SU-DHL-6 (cell line): ENCODE measurements around the gene ATAD2B.

Experiments used
- H2AFZ ChIP-seq: fragments of 200-600 bp; sonication (generic); 2 replicates; pipeline ENCODE4 v1.6.1; 2014; ENCODE audit warnings: low read depth, mild to moderate bottlenecking, moderate library complexity, mixed read lengths, antibody characterized with exemption, low read length; ENCODE audit not compliant: severe bottlenecking
- H3F3A ChIP-seq: fragments of 200-600 bp; shearing (Covaris generic); 2 replicates; pipeline ENCODE4 v1.6.0; 2016; ENCODE audit warnings: antibody characterized with exemption, mild to moderate bottlenecking; ENCODE audit not compliant: insufficient read depth
- H3K27ac ChIP-seq: fragments of 200-600 bp; sonication (generic); 2 replicates; pipeline ENCODE4 v1.5.1; 2016; ENCODE audit warnings: low read depth, mild to moderate bottlenecking, low read length, moderate library complexity, mixed read lengths
- H3K27me3 ChIP-seq: fragments of 200-600 bp; sonication (generic), shearing (Covaris generic); 2 replicates; pipeline ENCODE4 v1.6.0; 2014; ENCODE audit warnings: mild to moderate bottlenecking, low read length
- H3K36me3 ChIP-seq: fragments of 200-600 bp; sonication (generic); 2 replicates; pipeline ENCODE4 v1.6.1; 2014; ENCODE audit warnings: mild to moderate bottlenecking, low read length, mixed read lengths
- H3K4me2 ChIP-seq: fragments of 300-600, 200-600 bp; shearing (Covaris generic), sonication (generic); 2 replicates; pipeline ENCODE4 v1.6.0; 2014; ENCODE audit warnings: low read length, low read depth, mild to moderate bottlenecking; ENCODE audit not compliant: poor library complexity, severe bottlenecking
- H3K4me3 ChIP-seq: fragments of 200-600 bp; sonication (generic); 2 replicates; pipeline ENCODE4 v1.5.1; 2014; ENCODE audit warnings: antibody characterized with exemption, low read length, mild to moderate bottlenecking, mixed read lengths; ENCODE audit not compliant: insufficient read depth, poor library complexity, severe bottlenecking
- H3K79me2 ChIP-seq: fragments of 200-600 bp; sonication (generic); 2 replicates; pipeline ENCODE4 v1.6.1; 2014; ENCODE audit warnings: mild to moderate bottlenecking, low read length, moderate library complexity; ENCODE audit not compliant: insufficient read depth
- H3K9ac ChIP-seq: fragments of 200-600 bp; sonication (generic); 2 replicates; pipeline ENCODE4 v1.7.0; 2014; ENCODE audit warnings: mild to moderate bottlenecking, low read length
- H3K9me2 ChIP-seq: fragments of 200-600 bp; sonication (generic); replicated peaks from 2 replicates; pipeline ENCODE4 v1.6.1; 2014; ENCODE audit warnings: low read length; ENCODE audit not compliant: insufficient read depth
- H3K9me3 ChIP-seq: fragments of 200-600 bp; sonication (generic); 2 replicates; pipeline ENCODE4 v1.6.1; 2014; ENCODE audit warnings: low read length, mixed read lengths; ENCODE audit not compliant: insufficient read depth
- H4K20me1 ChIP-seq: fragments of 200-600 bp; sonication (generic); 2 replicates; pipeline ENCODE4 v1.6.1; 2014; ENCODE audit warnings: low read depth, mild to moderate bottlenecking, antibody characterized with exemption, low read length, moderate library complexity, mixed read lengths
- EZH2phosphoT487 ChIP-seq: fragments of 200-600 bp; sonication (generic), shearing (Covaris generic); conservative IDR thresholded peaks from 2 replicates; pipeline ENCODE4 v1.6.1; 2018; ENCODE audit warnings: mild to moderate bottlenecking, antibody characterized with exemption, low read length, moderate library complexity, mixed read lengths
- TF ChIP-seq, protein P1 (sequence below): fragments of 200-600 bp; sonication (generic); IDR thresholded peaks from one replicate; pipeline ENCODE4 v1.5.1; 2017; ENCODE audit warnings: antibody characterized with exemption, mild to moderate bottlenecking, low read length, moderate library complexity; ENCODE audit not compliant: insufficient read depth, poor library complexity, severe bottlenecking

ATAD2B gene

DNA sequence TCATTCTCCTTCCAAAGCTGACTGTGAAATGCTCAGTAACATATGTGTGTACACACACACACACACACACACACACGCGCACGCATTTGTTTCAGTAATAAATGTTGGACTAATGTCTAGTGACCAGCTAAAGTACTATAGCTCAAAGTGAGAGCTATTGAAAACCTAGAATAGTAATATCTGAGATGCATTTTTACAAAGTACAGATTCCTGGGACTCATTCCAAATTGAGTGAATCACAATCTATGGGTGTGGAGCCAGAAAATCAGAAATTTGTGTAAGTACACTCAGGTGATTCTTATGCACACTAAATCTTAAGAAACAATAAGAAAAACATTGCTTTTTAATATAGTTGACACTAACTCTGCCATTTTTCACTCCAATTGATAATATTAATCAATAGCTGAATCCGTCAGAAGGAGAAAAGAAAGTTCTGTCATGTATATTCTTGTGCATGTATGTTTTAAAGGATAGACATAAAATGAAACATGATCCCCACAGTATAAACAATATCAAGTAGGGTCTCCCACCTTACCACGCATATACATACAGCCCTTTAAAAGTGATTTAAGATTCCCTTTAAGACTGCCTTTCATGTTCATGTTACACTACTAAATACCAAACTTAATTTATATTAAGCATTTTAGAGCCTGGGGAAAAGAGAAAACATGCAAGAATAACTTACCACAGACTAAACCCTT lies 123.5 kb downstream of the ATAD2B start:
- Histone ChIP-seq H2AFZ (no peak overlapping the region), H3K36me3 (no peaks in the 10 kb centered on the region), H3K9me3 (no peaks in the 10 kb centered on the region), H3K27me3 (no peaks in the 10 kb centered on the region), H3K79me2 (no peaks in the 10 kb centered on the region), H3F3A (no peaks in the 10 kb centered on the region; the same call in 1 of the 2 replicates), H3K9me2 (no peaks in the 10 kb centered on the region), H3K9ac (no peak overlapping the region), H3K4me2 (no peak overlapping the region), H3K27ac (no peak overlapping the region), H3K4me3 (no peak overlapping the region), H4K20me1 (no peaks in the 10 kb centered on the region)
- TF ChIP-seq EZH2phosphoT487, result no peak
- TF ChIP-seq, protein P1, sequence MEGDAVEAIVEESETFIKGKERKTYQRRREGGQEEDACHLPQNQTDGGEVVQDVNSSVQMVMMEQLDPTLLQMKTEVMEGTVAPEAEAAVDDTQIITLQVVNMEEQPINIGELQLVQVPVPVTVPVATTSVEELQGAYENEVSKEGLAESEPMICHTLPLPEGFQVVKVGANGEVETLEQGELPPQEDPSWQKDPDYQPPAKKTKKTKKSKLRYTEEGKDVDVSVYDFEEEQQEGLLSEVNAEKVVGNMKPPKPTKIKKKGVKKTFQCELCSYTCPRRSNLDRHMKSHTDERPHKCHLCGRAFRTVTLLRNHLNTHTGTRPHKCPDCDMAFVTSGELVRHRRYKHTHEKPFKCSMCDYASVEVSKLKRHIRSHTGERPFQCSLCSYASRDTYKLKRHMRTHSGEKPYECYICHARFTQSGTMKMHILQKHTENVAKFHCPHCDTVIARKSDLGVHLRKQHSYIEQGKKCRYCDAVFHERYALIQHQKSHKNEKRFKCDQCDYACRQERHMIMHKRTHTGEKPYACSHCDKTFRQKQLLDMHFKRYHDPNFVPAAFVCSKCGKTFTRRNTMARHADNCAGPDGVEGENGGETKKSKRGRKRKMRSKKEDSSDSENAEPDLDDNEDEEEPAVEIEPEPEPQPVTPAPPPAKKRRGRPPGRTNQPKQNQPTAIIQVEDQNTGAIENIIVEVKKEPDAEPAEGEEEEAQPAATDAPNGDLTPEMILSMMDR, result no peak

DNA sequence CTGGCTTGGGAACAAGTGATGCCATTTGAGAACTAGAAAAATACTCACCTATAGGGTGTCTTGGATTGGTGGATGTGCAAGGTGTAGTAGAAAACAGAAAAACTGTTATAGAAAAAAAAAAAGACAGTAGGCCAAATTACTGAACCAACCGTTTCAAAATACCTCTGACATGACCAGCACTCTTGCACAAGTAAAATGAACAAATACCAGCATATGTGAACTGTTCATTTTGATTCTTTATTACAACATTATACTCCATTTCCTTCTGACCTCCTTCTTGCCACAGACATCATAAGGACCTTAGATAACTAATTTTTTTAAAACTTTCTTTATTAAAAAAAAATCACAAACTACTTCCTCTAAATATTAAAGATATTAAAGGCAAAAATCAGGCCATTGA lies 125.5 kb downstream of the ATAD2B start:
- no peak overlapping the region for H3K9ac ChIP-seq
- H2AFZ ChIP-seq, result no peak overlapping the region
- no peak overlapping the region for H3K4me2 ChIP-seq
- H3F3A ChIP-seq, result no peaks in the 10 kb centered on the region; the same call in 1 of the 2 replicates
- H3K27ac ChIP-seq, result no peak overlapping the region
- H3K27me3 ChIP-seq, result no peaks in the 10 kb centered on the region
- H4K20me1 ChIP-seq, result no peaks in the 10 kb centered on the region
- no peaks in the 10 kb centered on the region for H3K9me3 ChIP-seq
- H3K79me2 ChIP-seq, result no peaks in the 10 kb centered on the region
- TF ChIP-seq, protein P1, result no peak
- no peak for TF ChIP-seq EZH2phosphoT487
- peaks cover 5% of the 10 kb centered on the region; the same call in 1 of the 2 replicates for H3K36me3 ChIP-seq
- H3K4me3 ChIP-seq, result no peak overlapping the region
- H3K9me2 ChIP-seq, result no peaks in the 10 kb centered on the region

DNA sequence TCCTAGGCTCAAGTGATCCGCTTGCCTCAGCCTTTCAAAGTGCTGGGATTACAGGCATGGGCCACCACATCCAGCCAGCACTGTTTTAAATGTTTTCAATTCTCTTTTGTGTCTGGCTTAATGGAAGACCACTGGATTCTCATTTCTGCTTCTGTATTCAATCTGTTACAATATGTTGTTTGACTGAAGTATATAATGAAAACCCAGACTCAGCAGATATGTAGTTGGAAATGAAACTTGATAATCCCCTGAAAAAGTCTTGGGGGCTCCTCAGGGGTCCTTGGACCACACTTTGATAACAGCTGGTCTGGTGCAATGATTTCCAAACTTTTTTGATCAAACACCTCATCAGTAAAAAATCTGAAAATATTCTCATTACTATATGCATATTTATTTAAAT lies 132.7 kb downstream of the ATAD2B start:
- no peak overlapping the region for H3K4me3 ChIP-seq
- H3K9ac ChIP-seq, result no peak overlapping the region
- H4K20me1 ChIP-seq, result no peaks in the 10 kb centered on the region
- H2AFZ ChIP-seq, result no peak overlapping the region
- H3K27me3 ChIP-seq, result no peaks in the 10 kb centered on the region
- no peaks in the 10 kb centered on the region for H3F3A ChIP-seq
- H3K4me2 ChIP-seq, result no peak overlapping the region
- TF ChIP-seq EZH2phosphoT487, result no peak
- TF ChIP-seq, protein P1, result no peak
- no peaks in the 10 kb centered on the region for H3K9me2 ChIP-seq
- H3K27ac ChIP-seq, result no peak overlapping the region
- H3K36me3 ChIP-seq, result peaks cover 5% of the 10 kb centered on the region; the same call in 1 of the 2 replicates
- no peaks in the 10 kb centered on the region for H3K79me2 ChIP-seq
- no peaks in the 10 kb centered on the region for H3K9me3 ChIP-seq
